HL-60 (cell line): ENCODE measurements around the gene RIPPLY2.

Experiments used
- DNase-seq, 2 experiments: peaks; one replicate each; pipeline ENCODE4 v3.0.0-alpha.2; 2010 to 2020; ENCODE audit warnings: low read depth in 1 of 2, low spot score in 1 of 2
- H3K27ac ChIP-seq: fragments of 250-450 bp; sonication (Bioruptor Pico); replicated peaks from 2 replicates; pipeline ENCODE4 v1.5.1; 2020; ENCODE audit warnings: mild to moderate bottlenecking, moderate library complexity
- H3K27me3 ChIP-seq: fragments of 250-450 bp; sonication (Bioruptor Pico); 2 replicates; pipeline ENCODE4 v1.5.1; 2021; ENCODE audit warnings: mild to moderate bottlenecking, moderate library complexity; ENCODE audit not compliant: insufficient read depth, poor library complexity, severe bottlenecking
- H3K4me3 ChIP-seq: replicated peaks from 2 replicates; pipeline ENCODE4 v1.5.1; 2011; ENCODE audit warnings: mild to moderate bottlenecking, control low read depth, low read length; ENCODE audit not compliant: insufficient read depth
- CTCF ChIP-seq: IDR thresholded peaks from one replicate; pipeline ENCODE4 v1.5.1; 2011; ENCODE audit warnings: low read length, control low read depth, inconsistent platforms; ENCODE audit not compliant: insufficient read depth
- GABPA ChIP-seq: IDR thresholded peaks from 2 replicates; pipeline ENCODE4 v1.6.1; 2012; ENCODE audit warnings: low read depth
- POLR2AphosphoS5 ChIP-seq: IDR thresholded peaks from 2 replicates; pipeline ENCODE4 v1.6.1; 2012; ENCODE audit warnings: low read depth
- SPI1 ChIP-seq: IDR thresholded peaks from 2 replicates; pipeline ENCODE4 v1.6.1; 2012; ENCODE audit warnings: low read depth, mild to moderate bottlenecking, borderline replicate concordance
- TF ChIP-seq, protein P1 (sequence below): IDR thresholded peaks from 2 replicates; pipeline ENCODE4 v1.6.1; 2012; ENCODE audit warnings: low read depth; ENCODE audit not compliant: insufficient replicate concordance

Gene RIPPLY2

DNA sequence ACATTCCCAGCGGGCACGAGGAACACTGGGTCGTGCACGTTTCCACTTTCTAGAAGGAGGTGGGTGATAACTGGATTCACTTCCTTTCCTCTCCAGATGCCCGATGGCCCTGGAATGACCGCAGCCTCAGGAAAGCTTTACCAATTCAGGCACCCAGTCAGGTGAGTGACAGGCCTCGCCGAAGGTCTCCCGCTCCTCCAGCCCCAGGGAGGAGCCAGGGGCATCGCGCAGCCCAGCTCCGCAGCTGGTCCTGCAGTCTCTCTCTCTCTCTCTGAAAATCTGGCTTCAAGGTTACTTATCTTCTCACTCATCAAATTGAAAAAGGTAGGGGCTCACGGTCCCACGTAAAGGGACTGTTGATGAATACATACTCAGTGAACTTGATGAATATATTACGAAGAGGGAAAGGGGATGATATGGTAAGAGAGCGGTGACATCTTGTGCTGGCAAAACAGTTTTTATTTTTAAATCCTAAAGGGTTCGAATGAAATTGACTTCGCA lies 891 bp downstream of the RIPPLY2 start:
- TF ChIP-seq CTCF = no peak
- TF ChIP-seq SPI1 = no peak
- TF ChIP-seq, protein P1, sequence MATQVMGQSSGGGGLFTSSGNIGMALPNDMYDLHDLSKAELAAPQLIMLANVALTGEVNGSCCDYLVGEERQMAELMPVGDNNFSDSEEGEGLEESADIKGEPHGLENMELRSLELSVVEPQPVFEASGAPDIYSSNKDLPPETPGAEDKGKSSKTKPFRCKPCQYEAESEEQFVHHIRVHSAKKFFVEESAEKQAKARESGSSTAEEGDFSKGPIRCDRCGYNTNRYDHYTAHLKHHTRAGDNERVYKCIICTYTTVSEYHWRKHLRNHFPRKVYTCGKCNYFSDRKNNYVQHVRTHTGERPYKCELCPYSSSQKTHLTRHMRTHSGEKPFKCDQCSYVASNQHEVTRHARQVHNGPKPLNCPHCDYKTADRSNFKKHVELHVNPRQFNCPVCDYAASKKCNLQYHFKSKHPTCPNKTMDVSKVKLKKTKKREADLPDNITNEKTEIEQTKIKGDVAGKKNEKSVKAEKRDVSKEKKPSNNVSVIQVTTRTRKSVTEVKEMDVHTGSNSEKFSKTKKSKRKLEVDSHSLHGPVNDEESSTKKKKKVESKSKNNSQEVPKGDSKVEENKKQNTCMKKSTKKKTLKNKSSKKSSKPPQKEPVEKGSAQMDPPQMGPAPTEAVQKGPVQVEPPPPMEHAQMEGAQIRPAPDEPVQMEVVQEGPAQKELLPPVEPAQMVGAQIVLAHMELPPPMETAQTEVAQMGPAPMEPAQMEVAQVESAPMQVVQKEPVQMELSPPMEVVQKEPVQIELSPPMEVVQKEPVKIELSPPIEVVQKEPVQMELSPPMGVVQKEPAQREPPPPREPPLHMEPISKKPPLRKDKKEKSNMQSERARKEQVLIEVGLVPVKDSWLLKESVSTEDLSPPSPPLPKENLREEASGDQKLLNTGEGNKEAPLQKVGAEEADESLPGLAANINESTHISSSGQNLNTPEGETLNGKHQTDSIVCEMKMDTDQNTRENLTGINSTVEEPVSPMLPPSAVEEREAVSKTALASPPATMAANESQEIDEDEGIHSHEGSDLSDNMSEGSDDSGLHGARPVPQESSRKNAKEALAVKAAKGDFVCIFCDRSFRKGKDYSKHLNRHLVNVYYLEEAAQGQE = no peak
- TF ChIP-seq GABPA = no peak
- TF ChIP-seq POLR2AphosphoS5 = no peak
- DNase-seq = no peak
- Histone ChIP-seq H3K27ac (no peak overlapping the region), H3K4me3 (no peak overlapping the region), H3K27me3 (peaks cover 31% of the 10 kb centered on the region)

DNA sequence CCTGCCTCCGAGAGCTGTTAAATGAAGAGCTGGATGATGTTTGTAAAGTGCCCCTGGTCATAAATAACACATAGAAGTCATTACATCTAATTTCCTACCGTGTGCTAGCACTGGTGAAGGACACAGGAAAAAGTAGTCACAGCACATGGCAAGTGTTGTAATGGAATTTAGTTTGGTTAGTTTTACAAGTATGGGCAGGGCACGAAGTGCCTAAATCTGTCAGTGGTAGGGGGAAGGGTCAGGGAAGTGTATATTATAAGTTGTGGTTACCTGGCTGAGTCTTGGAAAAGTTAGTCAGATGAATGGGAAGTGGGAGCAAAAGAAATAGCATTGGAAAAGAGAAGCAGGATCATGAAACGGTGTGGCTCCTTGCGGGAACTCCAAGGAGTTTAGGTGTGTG lies 1.6 kb downstream of the RIPPLY2 start:
- DNase-seq = no peak
- Histone ChIP-seq H3K4me3 (no peak overlapping the region), H3K27ac (no peak overlapping the region), H3K27me3 (peaks cover 31% of the 10 kb centered on the region)
- TF ChIP-seq POLR2AphosphoS5 = no peak
- TF ChIP-seq, protein P1 = no peak
- TF ChIP-seq GABPA = no peak
- TF ChIP-seq SPI1 = no peak
- TF ChIP-seq CTCF = no peak

DNA sequence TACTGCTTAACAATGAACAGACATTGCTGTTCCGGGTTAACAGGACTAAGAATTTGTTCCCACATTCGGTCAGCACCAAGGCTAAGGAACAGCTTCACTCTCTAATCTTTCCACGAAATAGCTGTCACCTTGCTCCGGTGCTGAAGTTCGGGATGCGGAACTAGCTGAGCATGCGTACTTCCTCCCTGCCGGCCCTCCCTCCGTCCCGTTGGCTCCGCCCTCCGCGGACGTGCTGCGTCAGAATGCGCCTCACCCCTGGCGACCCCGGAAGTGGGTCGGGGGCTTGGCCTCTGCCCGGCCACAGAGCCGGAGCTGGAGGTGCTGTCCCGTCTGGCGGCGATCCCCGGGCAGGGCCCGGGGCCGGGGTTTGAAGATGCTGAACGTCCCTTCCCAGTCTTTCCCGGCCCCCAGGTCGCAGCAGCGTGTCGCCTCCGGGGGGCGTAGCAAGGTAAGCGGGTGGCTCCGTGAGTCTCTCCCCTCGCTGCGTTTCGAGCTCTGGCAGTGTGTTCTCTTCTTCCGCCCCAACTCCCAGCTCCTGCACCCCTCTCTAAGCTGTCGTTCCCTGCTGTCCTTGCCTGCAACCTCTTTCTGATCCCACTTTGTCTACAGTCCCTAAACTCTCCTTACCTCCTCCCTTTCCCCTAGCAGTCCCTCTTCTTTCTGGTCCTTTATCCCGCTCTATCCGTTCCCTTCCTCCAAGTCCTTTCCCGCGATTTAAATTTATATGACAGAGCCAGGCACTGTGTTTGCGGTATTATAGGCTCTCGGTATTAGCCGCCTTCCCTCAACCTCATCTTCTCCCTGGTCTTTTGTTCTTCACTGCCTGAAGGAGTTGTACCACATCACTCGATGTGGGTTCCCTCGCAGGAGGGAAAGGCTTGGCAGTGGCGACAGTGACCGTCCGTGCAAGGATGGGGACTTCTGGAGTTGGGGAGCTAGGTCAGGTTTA lies 6.5 kb downstream of the RIPPLY2 start, which contains the start of gene CYB5R4:
TSS of gene CYB5R4 (plus strand) at position 280 of the 949 bp plus-strand sequence. CDS start at position 374, 94 bp downstream.
- peak; percentile 87 to 95 for DNase-seq
- H3K27me3 ChIP-seq = peaks cover 2% of the 10 kb centered on the region
- peak within 1 kb of the TSS; percentile 95 for H3K4me3 ChIP-seq
- TF ChIP-seq POLR2AphosphoS5 (peak; percentile 49; the same call in 1 of the 2 replicates), SPI1 (peak; percentile 50; the same call in 1 of the 2 replicates), GABPA (no peak)
- TF ChIP-seq, protein P1 = peak; percentile 98
- peak within 1 kb of the TSS; percentile 72 for H3K27ac ChIP-seq
